Fibroblast of lung (primary cell): ENCODE measurements around the gene SLC22A23.

Experiments
- CTCF ChIP-seq, 2 donors: IDR thresholded peaks in 1 of 2; conservative IDR thresholded peaks in 1 of 2; 1 replicate in 1 of 2; 2 replicates in 1 of 2; pipeline ENCODE4 v1.5.1; 2011 to 2012; ENCODE audit warnings: low read length in 2 of 2, control low read depth in 1 of 2, inconsistent platforms in 1 of 2, low read depth in 1 of 2, mild to moderate bottlenecking in 1 of 2
- EZH2 ChIP-seq: IDR thresholded peaks from 2 replicates; pipeline ENCODE4 v1.5.1; 2012; ENCODE audit warnings: low read length, control low read depth, mild to moderate bottlenecking; ENCODE audit errors: missing control alignments

- no peak for TF ChIP-seq CTCF (conservative IDR thresholded peaks at IDR 0.05 in 1 of 2, IDR thresholded peaks at IDR 0.05 in 1 of 2; ENCODE audit: low read depth in 1 of 2, low read length in 2 of 2)
- no peak for TF ChIP-seq EZH2
Measured at GRCh38 chr6:3482869-3483268, 26.0 kb upstream of the SLC22A23 start.
